GM18517 (cell line): ENCODE results near the gene CNTF.
"Not testable (repeated sequence)": the region's sequence is repeated elsewhere in the genome, so short reads cannot be mapped to it uniquely, and the experiment has no call there.

Experiments used
- ATAC-seq: cut with Tn5 transposase; IDR thresholded peaks from one replicate; pipeline ENCODE4 v1.9.1; 2021; ENCODE audit warnings: mild to moderate bottlenecking, moderate library complexity; ENCODE audit not compliant: unreplicated experiment

The CNTF gene, protein sequence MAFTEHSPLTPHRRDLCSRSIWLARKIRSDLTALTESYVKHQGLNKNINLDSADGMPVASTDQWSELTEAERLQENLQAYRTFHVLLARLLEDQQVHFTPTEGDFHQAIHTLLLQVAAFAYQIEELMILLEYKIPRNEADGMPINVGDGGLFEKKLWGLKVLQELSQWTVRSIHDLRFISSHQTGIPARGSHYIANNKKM

DNA sequence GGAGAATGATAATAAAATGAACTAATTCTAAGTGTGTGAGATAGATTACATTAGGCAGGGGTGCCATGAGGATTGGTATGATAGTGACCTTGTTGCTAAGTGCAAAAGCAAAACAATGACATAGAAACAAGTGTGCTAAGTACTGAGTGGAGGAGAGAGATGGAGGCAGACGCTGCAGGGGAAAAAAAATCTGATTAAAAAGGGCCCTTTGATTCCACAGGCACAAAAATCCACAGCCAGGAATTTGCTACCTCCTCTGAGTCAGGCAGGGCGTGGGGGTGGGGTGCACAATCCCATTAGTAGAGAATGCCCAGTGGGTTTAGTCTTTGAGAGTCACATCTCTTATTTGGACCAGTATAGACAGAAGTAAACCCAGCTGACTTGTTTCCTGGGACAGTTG lies at the start of gene CNTF:
Gene CNTF (plus strand): TSS at position 322 of the 400 bp plus-strand sequence. CDS start 88 bp downstream, outside the sequence.
- no peak for ATAC-seq

DNA sequence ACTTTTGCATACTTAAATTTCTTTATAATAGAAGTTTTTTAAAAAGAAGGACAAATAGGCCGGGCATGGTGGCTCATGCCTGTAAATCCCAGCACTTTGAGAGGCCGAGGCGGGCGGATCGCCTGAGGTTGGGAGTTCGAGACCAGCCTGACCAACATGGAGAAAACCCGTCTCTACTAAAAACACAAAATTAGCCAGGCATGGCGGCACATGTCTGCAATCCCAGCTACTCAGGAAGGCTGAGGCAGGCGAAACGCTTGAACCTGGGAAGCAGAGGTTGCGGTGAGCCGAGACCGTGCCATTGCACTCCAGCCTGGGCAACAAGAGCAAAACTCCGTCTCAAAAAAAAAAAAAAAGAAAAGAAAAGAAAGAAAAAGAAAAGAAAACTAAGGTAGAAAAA lies 49.6 kb upstream of the CNTF start:
- not testable (repeated sequence) for ATAC-seq

DNA sequence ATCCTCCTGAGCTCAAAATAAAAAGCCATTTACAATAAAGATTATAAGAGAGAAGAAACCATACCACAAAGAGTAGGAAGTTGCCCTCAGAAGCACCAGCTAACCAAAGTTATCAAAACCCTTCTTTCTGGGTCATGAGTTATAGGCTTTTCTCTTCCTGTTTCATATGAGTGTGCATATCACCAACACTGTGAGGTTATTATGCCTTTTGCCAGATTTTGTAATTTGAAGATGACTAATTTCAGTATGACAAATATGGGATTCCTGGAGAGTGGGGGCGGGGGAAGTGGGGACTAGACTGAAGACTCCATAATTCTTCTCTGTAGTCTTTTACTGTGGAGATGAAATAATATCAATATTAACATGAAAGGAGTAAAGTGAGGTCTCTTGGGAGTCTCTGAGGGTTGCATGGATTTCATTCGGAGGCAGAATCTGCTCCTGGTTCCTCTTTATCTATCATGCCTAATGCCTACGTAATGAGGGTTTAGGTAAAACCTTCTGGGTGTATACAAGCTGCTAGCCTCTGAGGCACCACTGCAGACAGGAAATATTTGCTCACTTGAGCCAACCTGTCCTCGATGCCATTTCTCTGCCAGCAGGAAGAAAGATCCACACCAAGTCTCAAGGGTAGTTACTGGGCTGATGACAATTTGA lies 48.9 kb upstream of the CNTF start:
- ATAC-seq = peak; percentile 21

DNA sequence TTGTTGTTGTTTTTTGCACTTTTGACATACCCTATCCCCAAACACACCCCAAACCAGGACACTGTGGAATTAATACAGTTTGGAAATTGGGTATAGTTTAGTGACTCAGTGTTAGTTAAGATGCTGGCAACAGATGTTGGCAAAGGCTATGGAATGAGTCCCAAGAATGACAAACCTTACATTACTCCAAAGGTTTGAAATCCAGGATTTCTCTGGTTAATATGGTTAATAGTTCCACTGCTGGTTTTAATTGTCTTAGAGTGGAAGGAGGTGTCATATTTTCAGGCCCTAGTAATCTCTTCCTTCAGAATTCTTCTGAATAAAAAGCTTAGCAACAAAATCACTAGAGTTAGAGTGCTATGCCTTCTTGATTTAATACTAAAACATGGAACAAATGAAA lies 47.6 kb upstream of the CNTF start:
- ATAC-seq = no peak

DNA sequence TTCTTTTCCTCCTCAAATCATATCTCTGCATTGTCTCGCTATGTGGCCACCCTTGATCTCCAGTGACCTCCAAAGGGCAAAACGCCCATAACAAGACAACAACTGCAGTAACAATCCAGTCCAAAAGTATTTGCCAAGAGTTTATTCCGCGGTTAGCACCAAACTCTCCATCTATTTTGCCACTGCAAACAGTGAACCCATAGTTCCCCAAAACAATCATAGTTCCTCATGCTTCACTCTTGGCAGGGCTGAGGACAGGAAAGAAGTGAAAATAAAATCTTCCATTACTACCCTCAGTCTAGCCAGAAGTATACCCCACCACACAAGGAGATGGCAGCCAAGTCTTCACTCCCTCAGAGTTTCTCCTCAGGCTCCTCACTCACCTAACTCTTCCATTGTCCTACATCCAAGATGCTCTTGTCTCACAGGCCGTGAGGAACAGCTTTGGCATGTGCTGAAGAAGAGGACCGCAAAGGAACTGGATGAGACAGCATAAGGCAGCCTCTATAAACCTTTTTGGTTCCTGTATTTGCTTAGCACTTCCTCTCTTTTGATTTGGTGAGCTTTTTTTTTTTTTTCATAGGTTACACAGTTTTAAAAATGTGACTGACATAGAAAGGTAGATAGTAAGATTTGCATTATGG lies 47.0 kb upstream of the CNTF start, which contains the start of gene LPXN:
Gene LPXN (minus strand): TSS at position 480 of the 644 bp plus-strand sequence. CDS start 84 bp downstream, at position 396.
- no peak for ATAC-seq

DNA sequence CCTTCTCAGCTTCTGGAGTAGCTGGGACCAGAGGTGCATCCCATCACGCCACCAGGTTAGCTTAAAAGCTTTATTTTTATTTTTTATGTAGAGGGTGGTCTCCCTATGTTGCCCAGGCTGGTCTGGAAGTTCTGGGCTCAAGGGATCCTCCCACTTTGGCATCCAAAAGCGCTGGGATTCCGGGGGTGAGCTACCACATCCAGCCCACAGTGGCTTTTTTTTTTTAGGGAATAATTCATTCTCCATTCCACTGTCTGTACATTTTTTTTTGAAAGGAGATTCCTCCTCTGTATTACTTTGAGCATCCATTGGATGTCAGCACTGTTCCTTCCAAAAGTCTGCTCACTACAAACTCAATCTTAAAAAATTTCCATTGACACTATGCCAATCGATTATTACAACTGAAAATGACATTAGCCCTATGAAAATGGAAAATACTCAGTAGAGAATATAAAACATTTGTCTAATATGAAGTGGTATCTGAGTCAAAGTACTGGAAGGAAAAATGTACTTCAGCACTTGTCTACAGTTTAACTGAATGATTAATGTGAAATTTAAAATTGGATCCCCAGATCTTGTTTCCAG lies 45.5 kb upstream of the CNTF start:
- ATAC-seq = no peak

GRCh38 chr11:58577555-58578135 lies 44.8 kb upstream of the CNTF start:
- ATAC-seq = peak; percentile 61

- ATAC-seq = no peak
Measured at GRCh38 chr11:58578136-58578634, 44.3 kb upstream of the CNTF start.

- ATAC-seq = peak; percentile 18
Measured at GRCh38 chr11:58578635-58579191, 43.8 kb upstream of the CNTF start, which contains the start of gene ZFP91. Gene ZFP91, plus strand, starts transcription at chr11:58579063. Its CDS starts 219 bp downstream, at chr11:58579282.

DNA sequence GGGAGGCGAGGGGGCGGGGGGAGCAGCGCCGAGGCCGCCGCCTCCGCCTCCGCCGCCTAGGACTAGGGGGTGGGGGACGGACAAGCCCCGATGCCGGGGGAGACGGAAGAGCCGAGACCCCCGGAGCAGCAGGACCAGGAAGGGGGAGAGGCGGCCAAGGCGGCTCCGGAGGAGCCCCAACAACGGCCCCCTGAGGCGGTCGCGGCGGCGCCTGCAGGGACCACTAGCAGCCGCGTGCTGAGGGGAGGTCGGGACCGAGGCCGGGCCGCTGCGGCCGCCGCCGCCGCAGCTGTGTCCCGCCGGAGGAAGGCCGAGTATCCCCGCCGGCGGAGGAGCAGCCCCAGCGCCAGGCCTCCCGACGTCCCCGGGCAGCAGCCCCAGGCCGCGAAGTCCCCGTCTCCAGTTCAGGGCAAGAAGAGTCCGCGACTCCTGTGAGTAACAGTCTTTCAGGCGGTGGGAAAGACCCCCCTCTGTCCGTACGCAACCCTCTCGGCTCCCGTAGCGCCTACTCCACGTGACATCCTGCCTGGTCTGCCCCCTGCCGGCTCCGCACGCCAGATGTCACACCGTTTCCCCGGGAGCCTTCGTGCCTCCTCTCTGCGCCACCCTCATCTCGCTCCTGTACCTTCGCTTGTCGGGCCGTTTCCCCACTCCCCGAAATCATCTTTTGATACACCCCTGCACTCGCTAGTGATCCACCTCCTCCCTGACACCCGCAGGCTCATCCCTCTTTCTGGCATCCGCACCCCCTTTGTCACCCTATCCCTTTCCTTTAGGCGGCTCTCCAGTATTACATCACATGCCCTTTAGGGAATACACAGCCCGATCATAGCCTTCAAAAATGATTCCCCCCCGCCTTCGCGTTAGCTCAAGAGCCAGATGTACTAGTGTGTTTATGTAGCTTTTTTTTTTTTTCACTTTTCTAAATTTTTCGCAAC lies 43.0 kb upstream of the CNTF start:
- peak; percentile 44 for ATAC-seq

DNA sequence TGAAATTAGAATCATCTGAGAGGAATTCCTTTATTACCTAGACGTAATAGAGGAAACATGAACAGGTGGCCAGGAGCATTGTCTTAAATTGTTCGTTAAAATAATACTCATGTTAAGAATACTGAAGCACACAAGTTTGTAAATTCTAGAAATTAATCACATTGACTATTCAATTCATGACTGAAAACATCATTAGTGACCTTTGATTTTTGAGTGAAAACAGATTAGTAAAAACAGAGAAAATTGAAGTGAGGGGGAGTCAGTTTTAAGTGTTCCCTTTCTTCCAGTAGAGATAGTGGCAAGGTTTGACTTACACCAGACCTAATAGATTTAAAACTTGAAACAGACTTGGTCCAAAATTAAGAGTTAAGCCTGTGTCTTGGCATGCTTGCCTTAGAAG lies 42.2 kb upstream of the CNTF start:
- no peak for ATAC-seq

DNA sequence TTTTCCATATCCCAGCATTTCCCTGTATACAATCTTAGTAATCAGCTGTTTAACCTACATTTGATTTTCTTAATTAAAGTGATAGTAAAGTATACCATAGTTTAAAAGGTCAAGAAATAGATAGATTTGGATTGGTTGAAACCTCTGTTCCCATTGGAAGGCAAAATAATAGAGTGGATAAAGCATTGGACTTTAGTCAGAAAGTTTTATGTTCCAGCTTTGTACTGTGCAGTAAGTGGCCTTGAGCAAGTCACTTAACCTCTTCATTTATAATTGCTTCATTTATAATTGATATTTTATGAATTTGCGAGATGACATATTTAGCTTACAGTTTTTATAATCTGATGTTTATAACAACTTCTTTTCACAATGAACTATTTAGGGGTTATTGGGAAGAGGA lies 40.0 kb upstream of the CNTF start:
- no peak for ATAC-seq

- ATAC-seq = no peak
Measured at GRCh38 chr11:58586998-58587397, 35.5 kb upstream of the CNTF start.

GRCh38 chr11:58591659-58592058 lies 30.8 kb upstream of the CNTF start:
- no peak for ATAC-seq

DNA sequence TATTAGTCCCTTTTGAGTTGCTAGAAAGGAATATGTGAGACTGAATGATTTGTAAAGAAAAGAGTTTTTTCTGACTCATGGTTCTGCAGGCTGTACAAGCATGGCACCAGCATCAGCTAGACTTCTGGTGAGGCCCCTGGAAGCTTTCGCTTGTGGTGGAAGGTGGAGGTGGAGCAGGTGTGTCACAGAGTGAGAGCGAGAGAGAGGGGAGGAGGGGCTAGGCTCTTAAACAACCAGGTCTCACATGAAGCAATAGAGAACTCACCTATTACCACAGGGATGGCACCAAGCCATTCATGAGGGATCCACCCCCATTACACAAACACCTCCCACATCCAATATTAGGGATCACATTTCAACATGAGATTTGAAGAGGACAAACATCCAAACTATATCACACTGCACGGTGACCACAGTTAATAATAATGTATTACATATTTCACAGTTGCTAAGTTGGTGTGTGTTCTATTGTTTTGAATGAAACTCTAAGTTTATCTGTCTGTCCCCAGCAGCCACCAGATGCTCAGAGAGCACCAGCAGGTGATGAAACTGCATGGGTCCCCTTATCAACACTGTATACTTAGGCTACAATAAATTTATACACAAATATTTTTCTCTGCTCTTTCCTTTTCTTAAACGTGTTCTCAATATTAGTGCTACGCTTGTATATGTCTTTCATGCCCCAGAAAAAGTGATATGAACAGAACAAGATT lies 29.5 kb upstream of the CNTF start:
- no peak for ATAC-seq

DNA sequence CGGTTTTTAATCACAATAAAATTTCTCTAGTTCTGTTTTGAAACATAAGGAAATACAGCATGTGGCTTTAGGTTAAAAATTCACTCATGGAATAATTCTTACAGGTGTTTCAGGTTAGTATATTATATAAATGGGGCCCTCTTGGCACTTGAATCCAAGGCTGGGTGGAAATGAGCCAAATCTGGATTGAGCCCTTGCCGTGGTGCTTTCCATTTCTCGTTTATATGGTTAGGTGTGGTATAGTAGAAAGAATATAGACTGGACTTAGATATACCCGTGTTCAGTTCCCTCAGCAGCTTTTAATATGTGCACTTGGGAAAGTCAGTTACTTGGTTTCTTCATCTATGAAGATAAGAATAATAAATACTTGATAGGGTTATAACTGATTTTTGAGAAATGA lies 27.6 kb upstream of the CNTF start:
- no peak for ATAC-seq

GRCh38 chr11:58596621-58597020 lies 25.8 kb upstream of the CNTF start:
- no peak for ATAC-seq

GRCh38 chr11:58597486-58598144 lies 24.9 kb upstream of the CNTF start:
- no peak for ATAC-seq

DNA sequence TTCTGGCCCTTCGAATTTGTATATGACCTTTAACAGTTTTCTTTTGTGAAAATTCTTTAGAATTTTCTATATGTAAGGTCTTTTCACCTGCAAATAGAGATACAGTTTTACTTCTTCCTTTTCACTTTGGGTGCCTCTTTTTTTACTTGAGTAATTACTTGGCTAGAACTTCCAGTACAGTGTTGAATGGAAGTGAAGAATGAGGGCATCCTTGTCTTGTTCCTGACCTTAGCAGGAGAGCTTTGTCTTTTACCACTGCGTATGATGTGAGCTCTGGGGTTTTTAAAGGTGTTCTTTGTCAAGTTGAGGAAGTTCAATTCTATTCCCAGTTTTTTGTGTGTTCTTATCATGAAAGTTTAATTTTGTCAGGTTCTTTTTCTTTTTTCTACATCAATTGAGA lies 22.0 kb upstream of the CNTF start:
- ATAC-seq = no peak
